Fibroblast of peridontal ligament (primary cell): ENCODE results near the gene SYT7.
A peak's percentile ranks its signal among the peaks of the same experiment; 100 is the strongest.

ENCODE experiments used
- DNase-seq: peaks from one replicate; pipeline ENCODE4 v3.0.0-alpha.2; 2010; ENCODE audit errors: extremely low read depth

SYT7 gene

GRCh38 chr11:61535998-61536675 lies 44.7 kb downstream of the SYT7 start:
- no peak for DNase-seq

DNA sequence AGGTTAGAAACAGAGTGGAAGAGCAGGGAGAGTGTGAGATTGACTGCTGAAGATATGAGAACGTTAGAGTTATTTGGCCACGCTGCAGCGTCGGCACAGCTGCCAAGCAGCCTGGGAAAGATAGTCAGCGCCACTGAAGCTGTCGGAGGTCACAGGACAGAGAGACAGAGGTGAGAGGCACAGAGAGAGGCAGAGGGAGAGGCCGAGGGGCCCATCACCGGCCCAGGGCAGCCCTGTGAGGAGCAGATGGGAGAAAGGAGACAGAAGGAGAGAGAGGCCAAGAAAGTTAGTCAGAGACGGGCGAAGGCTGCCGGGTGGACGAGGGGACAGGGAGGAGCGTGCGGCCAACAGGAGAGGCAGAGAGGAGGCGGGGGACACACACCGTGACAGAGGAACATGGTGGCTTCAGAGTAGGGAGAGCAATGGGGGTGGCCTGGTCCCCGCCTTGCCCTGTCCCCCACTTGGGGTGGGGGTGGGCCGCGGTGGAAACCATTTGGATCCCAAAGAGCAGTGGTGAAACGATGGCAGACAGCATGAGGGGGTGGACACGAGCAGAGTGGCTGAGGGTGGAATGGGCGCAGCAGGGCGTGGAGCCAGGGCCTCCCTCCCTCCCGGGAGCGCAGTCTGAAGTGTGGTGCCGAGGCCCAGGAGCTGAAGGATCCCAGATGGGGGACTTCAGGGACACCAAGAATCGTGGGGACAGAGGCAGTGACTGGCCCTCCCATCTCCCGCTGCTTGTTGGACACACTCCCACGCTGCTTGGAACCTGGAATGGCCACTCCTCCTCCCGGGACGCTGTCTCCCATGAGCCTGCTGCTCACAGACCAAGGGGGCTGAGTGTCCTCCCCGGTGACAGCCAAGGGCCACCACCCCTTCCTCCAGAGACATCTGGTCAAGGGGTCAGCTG lies 45.7 kb downstream of the SYT7 start:
- DNase-seq = no peak

DNA sequence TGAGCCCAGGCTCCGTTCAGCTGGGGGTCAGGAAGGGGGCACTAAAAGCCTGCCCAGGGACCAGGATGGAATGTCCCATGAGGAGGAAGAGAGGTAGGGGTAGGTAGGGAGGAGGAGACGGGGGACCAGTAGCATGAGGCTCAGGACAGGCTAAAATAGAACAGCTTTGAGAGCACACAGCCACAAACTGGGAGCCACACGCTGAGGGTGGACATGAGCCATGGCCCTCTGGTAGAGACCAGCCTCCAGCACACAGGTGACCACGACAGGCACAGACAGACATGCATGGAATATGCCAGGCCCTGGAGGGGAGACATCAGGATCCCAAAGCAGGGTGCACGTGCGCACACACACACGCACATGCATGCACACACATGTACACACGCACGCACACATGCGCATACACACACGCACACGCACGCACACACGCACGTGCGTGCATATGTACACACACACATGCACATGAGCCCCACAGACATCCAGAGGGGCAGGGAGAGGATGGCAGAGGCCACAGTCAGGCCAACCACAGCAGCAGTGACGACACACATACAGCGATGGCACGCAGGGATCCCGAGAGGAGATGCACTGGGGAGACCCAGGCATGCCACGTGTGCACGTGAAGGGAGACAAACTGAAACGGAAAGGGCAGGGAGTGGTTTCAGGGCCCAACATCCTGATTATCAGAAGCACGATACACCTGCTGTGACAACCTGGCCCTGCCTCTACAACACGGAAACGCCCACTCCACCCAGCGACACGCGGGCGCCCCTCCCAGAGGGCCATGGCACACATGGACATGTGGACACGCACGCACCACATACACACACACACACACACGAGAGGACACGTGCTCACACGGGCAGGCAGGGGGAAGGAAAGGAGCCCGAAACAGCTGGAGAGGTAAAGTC lies 46.6 kb downstream of the SYT7 start:
- no peak for DNase-seq

DNA sequence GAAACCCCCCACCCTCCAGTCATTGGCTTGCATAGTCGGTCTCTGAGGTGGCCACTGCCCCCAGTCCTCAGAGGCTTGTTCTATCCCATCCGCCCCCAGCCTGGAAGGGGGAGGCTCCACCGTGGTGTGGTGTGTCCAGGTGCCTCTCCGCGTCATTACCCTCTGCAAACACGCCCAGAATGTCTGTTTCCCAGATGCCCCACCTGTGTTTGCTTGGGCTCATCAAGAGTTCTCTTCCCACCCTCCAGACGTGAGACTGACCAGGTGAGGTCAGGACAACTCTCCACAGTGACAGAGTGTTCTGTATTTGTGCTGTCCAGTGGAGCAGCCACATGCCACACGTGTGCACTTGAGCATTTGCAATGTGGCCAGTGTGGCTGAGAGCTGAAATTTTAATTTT lies 47.5 kb downstream of the SYT7 start:
- no peak for DNase-seq

GRCh38 chr11:61533039-61533375 lies 47.9 kb downstream of the SYT7 start:
- no peak for DNase-seq

DNA sequence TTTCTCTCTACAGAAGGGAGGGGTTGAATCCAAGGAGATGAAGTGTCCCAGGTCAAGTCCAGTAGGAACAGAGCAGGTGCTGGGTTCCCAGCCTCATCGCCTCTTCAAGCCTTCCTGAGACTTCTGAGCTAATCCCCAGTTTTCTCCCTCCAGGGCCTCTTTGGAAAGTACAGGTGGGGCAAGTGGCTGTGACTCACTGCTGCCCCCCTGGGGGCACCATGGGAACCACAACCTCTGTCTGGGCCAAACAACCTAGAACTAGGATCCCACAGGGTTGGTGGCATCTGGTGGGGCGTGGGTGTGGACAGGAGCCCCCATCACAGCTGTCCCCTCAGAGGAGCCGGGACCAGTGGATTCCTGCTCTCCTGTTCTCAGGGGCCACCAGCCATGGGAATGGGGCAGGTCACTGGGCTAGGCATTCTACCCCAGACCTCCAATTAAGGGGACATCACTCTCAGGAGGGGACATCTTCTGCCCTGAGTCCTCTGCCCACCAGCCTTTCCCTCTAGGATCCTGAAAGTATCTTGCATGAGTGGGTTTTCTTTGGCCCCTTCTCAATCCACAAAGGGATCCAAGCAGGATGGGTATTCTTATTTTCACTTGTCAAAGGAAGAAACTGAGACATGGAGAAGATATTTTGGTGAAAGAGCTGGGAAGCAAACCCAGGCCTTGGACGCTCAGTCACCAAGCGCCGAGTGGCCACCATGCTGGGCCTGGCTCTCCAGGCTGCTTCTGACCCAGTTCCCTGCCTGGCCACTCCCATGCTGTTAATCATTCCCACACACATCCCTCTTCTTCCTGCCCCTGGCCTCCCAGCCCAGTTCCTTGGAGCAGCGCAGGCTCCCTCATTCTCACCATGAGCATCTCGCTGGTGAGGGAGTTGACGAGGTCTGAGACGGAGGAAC lies 48.5 kb downstream of the SYT7 start:
- DNase-seq = no peak

DNA sequence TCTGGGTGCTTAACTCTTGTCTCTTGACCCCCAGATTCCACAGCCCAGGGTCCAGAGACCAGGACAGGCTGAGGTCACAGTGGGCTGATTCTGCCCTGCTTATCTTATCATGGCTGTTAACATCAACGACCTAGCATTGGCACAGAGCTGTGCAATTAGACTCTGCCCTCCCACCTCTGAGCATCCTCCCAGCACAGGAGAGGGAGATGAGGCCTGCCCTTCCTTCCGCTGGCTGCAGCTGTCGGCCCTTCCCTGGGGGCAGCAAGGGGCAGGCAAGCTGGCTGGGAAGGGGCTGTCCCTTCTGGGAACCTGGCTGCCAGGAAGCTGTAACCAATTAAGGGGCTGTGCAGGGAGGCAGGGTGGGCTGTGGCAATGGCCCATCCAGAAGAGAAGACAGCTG lies 49.8 kb downstream of the SYT7 start:
- no peak for DNase-seq

DNA sequence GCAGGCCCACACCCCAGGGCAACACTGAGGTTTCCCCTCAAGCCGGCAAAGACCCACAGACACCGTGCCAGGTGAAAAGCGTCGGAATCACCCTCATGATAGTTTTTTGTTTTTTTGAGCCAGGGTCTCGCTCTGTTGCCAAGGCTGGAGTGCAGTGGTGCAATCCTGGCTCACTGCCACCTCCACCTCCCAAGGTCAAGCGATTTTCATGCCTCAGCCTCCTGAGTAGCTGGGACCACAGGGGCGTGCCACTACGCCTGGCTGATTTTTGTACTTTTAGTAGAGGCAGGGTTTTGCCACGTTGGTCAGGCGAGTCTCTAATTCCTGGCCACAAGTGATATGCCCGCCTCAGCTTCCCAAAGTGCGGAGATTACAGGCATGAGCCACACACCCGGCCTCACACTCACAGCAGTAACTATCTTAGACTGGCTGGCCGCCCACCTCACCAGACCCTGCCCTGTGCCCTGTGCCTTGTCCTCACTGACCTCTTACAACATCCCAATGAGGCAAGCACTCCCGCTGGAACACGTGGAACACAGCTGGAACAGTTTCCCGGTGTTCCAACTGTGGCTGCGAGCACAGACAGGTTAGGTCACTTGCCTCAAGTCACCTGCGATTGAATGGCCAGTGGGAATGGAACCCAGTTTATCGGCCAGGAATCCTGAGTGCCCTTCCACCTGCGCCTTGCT lies 51.2 kb downstream of the SYT7 start:
- DNase-seq = no peak

GRCh38 chr11:61528114-61528513 lies 52.8 kb downstream of the SYT7 start:
- no peak for DNase-seq

GRCh38 chr11:61526956-61527731 lies 53.7 kb downstream of the SYT7 start:
- no peak for DNase-seq

DNA sequence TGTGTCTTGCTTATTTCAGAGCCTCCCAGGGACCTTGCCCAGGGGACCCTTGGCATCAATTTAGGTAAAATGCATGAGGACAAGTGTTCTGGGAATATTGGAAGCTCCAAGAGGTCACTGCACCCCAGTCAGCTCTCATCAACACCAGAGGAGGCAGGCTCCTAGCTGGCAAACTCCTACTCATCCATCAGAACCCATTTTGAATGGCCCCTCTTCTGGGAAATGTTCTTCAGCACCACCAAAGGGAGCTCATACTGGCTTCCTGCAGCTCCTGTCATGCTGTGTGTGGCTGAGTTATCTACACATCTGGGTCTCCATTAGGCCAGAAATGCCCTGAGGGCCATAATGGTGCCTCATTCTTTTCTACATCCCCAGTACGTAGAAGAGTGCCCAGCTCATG lies 54.6 kb downstream of the SYT7 start:
- no peak for DNase-seq

- no peak for DNase-seq
Observed at GRCh38 chr11:61524963-61525587, 55.8 kb downstream of the SYT7 start.

- DNase-seq = no peak
Observed at GRCh38 chr11:61524446-61524845, 56.4 kb downstream of the SYT7 start.

DNA sequence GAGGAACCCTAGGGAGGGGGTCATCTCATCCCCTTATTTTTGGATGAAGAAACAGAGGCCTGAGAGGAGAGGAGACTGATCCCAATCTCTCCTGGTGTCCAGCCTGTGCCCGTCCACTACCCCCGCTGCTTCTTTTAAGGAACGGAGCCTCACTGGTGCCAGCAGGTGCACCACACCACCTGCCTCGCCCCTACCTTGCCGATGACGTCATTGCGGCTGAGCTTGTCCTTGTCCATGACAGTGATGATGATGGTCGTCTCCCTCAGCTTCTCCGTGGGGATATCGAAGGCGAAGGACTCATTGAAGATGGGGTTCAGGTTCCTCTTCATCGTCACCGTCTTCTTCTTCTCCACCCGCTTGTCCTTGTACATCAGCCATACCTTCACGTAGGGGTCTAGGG lies 58.0 kb downstream of the SYT7 start:
- DNase-seq = no peak

DNA sequence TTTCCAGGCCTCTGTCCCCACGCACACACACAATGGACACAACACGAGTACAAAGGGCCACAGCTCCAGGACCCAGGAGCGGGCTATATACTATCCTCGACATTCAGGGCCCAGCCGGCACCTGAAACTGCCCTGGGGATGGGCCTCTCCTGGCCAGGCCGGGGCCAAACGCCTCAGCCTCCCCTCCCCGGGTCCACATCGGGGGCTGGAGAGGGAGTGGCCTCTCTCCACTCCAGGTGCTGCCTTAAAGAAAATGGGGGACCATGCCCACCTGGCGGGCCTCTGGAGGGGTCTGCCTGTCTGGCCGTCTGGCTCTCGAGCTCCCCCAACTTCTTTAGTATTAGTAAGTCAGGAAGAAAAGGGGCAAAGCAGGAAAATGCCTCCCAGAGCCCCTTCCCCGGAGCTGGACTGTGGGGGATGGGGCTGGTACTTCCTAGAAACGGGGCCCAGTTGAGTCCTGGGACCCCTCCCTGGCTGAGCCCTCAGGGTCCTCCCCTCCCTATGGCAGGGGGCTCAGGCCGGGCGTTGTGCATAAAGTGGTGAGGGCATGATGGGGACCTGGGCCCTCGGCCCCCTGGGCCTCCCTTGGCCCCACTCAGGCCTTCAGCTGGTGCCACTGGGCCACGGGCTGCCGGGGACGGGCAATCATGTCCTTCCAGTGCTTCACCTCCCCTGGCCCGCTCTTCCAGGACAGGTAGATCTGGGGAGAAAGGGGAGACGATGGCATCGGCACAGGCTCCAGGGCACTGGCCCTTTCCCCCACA lies 62.7 kb downstream of the SYT7 start:
- no peak for DNase-seq

DNA sequence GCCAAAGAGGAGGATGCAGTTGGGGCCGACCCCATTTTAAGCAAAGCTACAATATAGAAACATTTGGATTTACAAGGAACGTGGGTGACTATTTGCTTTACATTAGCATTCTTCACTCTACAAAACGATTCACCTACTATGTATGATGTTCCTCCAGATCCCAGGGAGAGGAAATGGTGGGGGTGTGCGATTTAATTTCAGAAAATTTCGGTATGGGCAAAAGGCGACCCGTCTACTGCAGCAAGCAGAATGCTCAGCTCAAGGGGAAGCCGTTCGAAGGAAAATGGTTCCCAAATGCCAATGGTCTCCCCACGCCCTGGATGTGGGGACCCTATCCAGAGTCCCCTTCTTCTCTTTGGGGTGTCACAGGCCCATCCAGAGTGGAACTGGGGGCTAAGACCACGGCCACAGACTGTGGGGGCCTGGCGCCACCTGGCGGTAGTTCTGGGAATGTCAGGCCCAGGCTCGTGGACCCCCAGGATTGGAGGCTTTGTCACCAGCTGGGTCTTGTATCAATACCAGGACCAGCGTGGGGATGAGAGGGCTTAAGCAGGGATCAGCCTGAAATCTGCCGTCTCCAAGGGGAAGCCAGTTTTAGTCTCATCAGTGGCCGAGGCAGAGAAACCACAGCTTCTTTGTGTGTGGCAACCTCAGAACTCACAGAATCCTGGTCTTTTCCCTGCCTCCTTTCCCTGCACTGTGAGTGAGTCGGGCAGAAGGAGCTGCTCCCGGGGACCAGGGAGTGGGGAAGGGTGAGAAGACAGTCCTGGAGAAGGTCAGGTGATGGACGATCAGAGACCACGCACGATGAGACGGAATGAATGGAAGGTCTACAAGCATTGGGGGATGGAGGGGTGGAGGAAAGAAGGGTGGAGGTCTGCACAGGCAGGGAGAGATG lies 64.0 kb downstream of the SYT7 start:
- peak; percentile 23 for DNase-seq

DNA sequence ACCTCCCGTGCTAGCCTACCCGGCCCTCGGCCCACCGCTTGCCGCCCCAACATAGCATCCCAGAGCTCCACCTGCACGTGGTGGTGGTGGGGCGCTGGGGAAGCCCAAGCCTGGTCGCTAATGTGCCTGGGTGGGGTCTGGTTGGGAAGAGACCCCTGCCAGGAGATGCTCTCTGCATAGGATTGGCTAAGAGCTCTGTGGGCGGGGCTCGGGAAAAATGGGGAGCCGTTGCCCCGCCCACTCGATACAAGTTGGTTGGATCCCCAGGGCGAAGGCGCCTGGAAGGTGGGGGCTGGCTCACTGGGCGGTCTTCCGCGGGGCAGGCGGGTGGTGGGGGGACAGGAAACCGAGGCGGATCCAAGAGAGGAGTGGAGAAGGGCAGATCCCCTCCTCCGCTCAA lies 64.7 kb downstream of the SYT7 start:
- DNase-seq = no peak

DNA sequence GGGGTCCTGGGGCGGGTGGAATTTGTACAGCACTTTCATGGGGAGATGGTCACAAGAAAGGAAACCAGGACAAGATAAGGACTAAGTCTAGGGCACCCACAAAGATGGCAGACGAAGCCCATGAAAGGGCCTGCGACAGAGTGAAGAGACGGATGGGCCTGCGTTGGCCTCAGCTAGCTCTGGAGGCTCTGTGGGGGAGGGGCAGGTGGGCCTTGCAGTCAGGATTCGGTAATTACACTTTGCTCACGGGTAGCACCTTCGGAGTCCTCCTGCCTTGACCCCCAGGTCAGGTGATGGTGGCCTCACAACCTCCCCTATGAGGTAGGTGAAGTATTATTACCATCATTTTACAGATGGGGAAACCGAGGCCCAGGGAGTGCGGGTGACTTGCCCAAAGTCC lies 65.2 kb downstream of the SYT7 start:
- no peak for DNase-seq
